GM21360 (cell line): Measurements from ENCODE around the gene GRID1.

Source experiments
- ATAC-seq: cut with Tn5 transposase; IDR thresholded peaks from one replicate; pipeline ENCODE4 v1.9.1; 2021; ENCODE audit warnings: mild to moderate bottlenecking, moderate library complexity; ENCODE audit not compliant: unreplicated experiment

Gene GRID1

GRCh38 chr10:86316990-86317389, 49.6 kb downstream of the GRID1 start:
- ATAC-seq = no peak

- no peak for ATAC-seq
These were observed 50.2 kb downstream of the GRID1 start for GRCh38 chr10:86316274-86316835.

GRCh38 chr10:86315549-86315942, 51.0 kb downstream of the GRID1 start:
- ATAC-seq = no peak

- ATAC-seq = no peak
These were observed 51.7 kb downstream of the GRID1 start for GRCh38 chr10:86314616-86315548.

DNA sequence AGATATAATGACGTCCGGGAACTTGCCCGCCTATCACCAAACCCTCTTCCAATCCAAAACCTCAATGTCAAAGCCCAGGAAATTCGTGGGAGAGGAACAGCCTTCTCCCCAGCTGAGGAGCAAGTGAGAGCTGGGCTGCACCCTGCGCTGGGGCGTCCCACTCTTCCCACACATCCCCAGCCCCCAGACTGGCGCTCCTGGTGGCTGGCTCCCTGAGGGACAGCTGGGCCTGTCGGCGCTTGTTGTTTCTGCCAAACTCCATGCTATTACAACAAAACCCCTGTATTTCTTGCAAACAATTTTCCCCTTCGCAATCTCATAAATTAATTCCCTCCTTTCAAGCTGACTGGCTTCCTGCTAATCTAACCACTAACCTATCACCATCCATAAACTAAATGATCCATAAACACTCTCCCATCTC, 53.0 kb downstream of the GRID1 start:
- ATAC-seq = no peak

- ATAC-seq = no peak
These were observed 53.8 kb downstream of the GRID1 start for GRCh38 chr10:86312701-86313270.

DNA sequence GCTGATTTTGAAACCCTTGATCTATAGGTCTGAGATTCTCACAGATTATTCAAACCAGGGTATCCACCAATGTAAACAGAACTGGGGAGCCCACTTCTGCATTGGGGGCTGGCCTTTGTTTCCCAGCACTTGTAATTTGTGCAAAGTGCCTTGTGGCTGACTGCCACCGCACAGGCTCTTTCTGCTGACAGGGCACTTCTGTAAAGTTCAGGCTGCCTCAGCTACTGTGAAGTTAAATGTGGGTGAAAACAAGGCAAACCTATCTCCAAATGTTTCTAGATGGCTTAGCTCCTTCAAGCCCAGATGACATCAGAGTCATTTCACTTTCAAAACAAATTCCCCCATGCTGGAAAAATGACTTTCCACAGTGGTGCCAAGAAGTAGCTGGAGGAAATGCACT, 54.7 kb downstream of the GRID1 start:
- ATAC-seq = no peak

GRCh38 chr10:86311190-86311589, 55.4 kb downstream of the GRID1 start:
- no peak for ATAC-seq

GRCh38 chr10:86310702-86311101, 55.9 kb downstream of the GRID1 start:
- ATAC-seq = no peak

DNA sequence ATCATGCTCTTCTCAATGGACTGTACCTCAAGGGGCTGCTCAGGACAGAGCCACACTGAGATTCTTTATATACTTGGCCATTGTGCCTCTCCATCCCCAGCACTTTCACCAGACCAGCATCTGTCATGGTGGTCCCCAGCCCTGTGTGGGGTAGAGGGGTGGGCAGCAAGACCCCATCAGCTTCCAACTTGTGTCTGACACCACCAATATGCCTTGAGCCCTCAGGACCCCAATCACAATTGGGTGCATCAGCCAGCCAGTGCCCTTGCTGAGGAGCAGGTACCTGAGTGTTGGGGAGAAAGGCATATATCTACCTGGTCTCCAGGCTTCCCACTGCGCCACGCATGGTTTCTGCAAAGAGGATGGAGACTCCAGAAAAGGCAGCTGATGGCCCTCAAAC, 56.3 kb downstream of the GRID1 start:
- no peak for ATAC-seq

- no peak for ATAC-seq
These were observed 58.5 kb downstream of the GRID1 start for GRCh38 chr10:86308056-86308455.

GRCh38 chr10:86306628-86307278, 59.8 kb downstream of the GRID1 start:
- no peak for ATAC-seq

GRCh38 chr10:86305521-86305920, 61.1 kb downstream of the GRID1 start:
- no peak for ATAC-seq

- no peak for ATAC-seq
These were observed 62.2 kb downstream of the GRID1 start for GRCh38 chr10:86304436-86304835.

DNA sequence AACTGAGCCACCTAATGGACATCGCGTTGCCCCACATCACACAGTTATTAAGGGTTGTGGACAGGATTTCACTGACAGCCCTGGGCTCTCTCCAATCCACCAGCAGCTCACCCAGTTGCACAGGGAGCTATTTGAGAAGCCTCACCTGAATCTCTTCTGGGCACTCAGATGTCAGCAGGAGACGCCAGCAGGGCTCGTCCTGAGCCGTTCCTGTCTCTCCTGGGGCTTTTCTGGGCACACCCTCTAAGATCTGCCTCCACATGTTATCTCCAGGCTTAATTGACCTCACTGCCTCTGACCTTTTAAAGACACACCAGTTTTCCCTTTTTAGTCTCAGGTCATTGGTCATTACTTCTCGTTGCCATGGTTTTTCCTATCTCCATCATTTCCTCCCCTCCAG, 63.0 kb downstream of the GRID1 start:
- no peak for ATAC-seq

- no peak for ATAC-seq
These were observed 64.6 kb downstream of the GRID1 start for GRCh38 chr10:86301971-86302370.

DNA sequence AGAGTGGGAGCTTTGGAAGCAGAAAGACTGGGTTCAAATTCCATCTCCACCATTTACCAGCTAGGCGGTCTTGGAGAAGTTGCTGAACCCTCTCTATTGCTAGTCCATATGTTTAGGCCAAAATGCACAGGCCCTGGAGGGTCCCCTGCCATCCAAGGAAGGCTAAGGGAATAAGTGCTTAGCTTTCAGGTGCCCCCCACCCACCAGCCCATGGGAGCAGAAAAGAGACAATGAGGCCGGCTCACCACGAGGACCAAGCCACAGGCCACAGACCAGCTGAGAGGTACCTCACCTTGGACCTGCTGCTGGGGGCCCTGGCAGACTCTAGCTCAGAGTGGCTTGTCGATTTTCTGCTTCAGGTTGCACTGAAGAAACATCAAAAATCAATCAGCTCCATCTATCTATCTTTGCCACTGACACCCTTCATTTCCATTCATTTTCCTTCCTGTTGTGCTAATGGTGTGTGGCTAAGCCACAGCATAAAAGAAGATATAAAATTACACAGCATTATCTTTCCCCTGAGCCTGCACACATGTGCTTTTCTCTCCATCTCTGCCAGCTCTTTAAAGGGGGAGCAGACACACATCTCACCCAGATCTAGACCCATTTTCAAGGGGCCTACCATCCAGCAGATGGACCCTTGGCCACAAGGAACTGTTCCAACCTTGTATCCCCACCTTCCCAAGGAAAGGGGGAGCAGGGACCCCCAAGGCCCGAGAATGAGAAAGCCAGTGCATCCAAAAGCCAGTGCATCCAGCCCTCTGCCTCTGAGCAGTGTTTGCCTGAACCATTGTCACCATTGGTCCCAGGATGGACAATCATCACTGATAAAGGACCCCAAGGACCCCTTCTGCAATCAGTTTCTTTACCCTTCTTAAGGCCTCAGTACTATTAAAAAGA, 65.4 kb downstream of the GRID1 start:
- no peak for ATAC-seq

- no peak for ATAC-seq
These were observed 66.1 kb downstream of the GRID1 start for GRCh38 chr10:86300399-86300925.

DNA sequence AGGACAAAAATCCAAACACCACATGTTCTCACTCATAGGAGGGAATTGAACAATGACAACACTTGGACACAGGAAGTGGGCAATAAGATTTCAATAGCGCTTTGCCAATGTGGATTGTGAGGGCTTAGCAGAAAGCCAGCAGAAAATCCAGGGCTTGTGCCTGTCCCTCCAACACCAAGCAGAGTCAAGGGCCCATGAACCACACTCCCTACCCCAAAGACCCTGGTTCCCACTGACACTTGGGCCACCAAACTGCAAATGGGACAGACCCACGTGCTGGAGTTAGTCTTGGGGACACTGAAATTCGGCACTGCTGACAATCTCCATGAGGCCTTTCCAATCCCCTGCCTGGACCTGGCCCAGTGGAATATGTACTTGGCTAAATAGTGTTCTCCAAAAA, 67.0 kb downstream of the GRID1 start:
- ATAC-seq = no peak

- no peak for ATAC-seq
These were observed 68.0 kb downstream of the GRID1 start for GRCh38 chr10:86298501-86299001.
